ENCODE results near the gene LYPD3. TPM values are rescaled to one million over a fixed set of nuclear protein-coding genes. Genes with fewer than 3 reads are reported as not detected.
A peak's percentile ranks its signal among the peaks of the same experiment; 100 is the strongest.

The LYPD3 gene
- polyA plus RNA-seq, 3 donors, result 0.24 to 22.9 (median 0.48) TPM

- Histone ChIP-seq H3K27ac (ENCODE audit: low read depth in 1 of 2, low read length in 2 of 2) (no peak overlapping the region), H3K36me3 (replicated peaks in 1 of 2; ENCODE audit: control insufficient read depth in 1 of 2, insufficient read depth in 2 of 2, low read length in 2 of 2) (no peaks in the 10 kb centered on the region), H3K4me2 (replicated peaks; ENCODE audit: extremely low read depth, low read length, poor library complexity, severe bottlenecking) (no peak overlapping the region), H3K4me1 (ENCODE audit: control insufficient read depth in 1 of 2, insufficient read depth in 2 of 2, low read length in 2 of 2) (peaks cover 11% of the 10 kb centered on the region in 2 donors), H2AFZ (ENCODE audit: insufficient read depth, low read depth, low read length, poor library complexity, severe bottlenecking) (no peak overlapping the region), H3K9me3 (replicated peaks in 1 of 2; ENCODE audit: control insufficient read depth in 1 of 2, insufficient read depth in 1 of 2, low read length in 2 of 2) (no peaks in the 10 kb centered on the region), H3K9ac (ENCODE audit: insufficient read depth, low read length, poor library complexity, severe bottlenecking) (no peak overlapping the region), H3K4me3 (replicated peaks in 1 of 3; ENCODE audit: low read depth in 2 of 3, low read length in 3 of 3) (no peak overlapping the region), H4K20me1 (ENCODE audit: insufficient read depth, low read length) (no peaks in the 10 kb centered on the region), H3K27me3 (ENCODE audit: control insufficient read depth in 2 of 2, insufficient read depth in 2 of 2, low read length in 2 of 2) (no peaks in the 10 kb centered on the region), H3K79me2 (ENCODE audit: insufficient read depth, low read length) (no peaks in the 10 kb centered on the region)
- Mint-ChIP-seq H3K4me3 (no peak overlapping the region), H3K27ac (no peak overlapping the region), H3K27me3 (ENCODE audit: low read depth in 3 of 3) (peaks cover 0 to 4% (median 3%) of the 10 kb centered on the region in 3 donors), H3K4me1 (peaks cover 16% of the 10 kb centered on the region), H3K36me3 (no peaks in the 10 kb centered on the region), H3K9me3 (no peaks in the 10 kb centered on the region)
- DNase-seq, result no peak
- WGBS (ENCODE audit: insufficient coverage), result 82% methylated on average over 3 of the region's 6 CpGs
- no peak for TF ChIP-seq CTCF (IDR thresholded peaks at IDR 0.05)
- intact Hi-C loops (cut with micrococcal nuclease), result no loop called here
These were observed 44.5 kb downstream of the LYPD3 start for GRCh38 chr19:43420954-43421353.

DNA sequence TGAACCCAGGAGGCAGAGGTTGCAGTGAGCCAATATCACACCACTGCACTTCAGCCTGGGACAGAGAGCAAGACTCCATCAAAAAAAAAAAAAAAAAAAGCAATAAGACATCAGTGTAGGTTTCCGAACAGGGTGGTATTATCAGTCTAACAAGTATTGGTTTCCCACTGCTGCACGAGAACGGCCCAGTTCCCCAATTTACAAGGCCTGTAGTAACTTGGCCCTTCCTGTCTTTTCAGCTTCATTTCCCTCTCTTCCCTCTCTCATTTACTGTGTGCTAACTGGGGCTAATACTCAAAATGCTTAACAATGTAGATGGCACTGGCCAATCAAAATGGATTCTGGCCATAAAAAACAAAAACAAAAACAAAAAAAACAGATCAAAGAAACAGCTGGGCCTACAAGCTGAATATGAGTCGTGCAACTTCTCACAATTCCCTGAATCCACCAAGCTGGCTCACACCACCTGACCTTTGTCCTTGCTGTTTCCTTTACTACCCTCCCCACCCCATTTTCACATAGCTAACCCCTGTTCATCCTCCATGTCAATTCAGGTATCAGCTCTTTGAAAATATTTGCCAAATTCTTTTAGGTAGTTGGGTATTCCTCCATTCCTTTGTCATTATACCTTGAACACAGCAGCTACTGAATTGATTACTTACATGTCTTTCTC lies 48.3 kb downstream of the LYPD3 start:
- Mint-ChIP-seq H3K9me3 (peaks cover 11 to 28% (median 22%) of the 10 kb centered on the region in 7 donors), H3K36me3 (no peaks in the 10 kb centered on the region), H3K4me3 (peak overlapping the region in 1 of 2 donors; percentile 19), H3K4me1 (peaks cover 14% of the 10 kb centered on the region), H3K27ac (peak overlapping the region in 2 of 7 donors; percentile 26 to 75), H3K27me3 (ENCODE audit: low read depth in 3 of 3) (peaks cover 0 to 4% (median 2%) of the 10 kb centered on the region in 3 donors)
- WGBS (ENCODE audit: insufficient coverage), result 38% methylated on average over 3 of the region's 4 CpGs
- Histone ChIP-seq H3K27ac (ENCODE audit: low read depth in 1 of 2, low read length in 2 of 2) (no peak overlapping the region), H3K4me1 (ENCODE audit: control insufficient read depth in 1 of 2, insufficient read depth in 2 of 2, low read length in 2 of 2) (peaks cover 11% of the 10 kb centered on the region in 2 donors), H3K27me3 (ENCODE audit: control insufficient read depth in 2 of 2, insufficient read depth in 2 of 2, low read length in 2 of 2) (no peaks in the 10 kb centered on the region), H2AFZ (ENCODE audit: insufficient read depth, low read depth, low read length, poor library complexity, severe bottlenecking) (peak overlapping the region; percentile 16), H3K9me3 (replicated peaks in 1 of 2; ENCODE audit: control insufficient read depth in 1 of 2, insufficient read depth in 1 of 2, low read length in 2 of 2) (peaks cover 5 to 23% of the 10 kb centered on the region in 2 donors), H4K20me1 (ENCODE audit: insufficient read depth, low read length) (no peaks in the 10 kb centered on the region), H3K36me3 (replicated peaks in 1 of 2; ENCODE audit: control insufficient read depth in 1 of 2, insufficient read depth in 2 of 2, low read length in 2 of 2) (no peaks in the 10 kb centered on the region), H3K9ac (ENCODE audit: insufficient read depth, low read length, poor library complexity, severe bottlenecking) (no peak overlapping the region), H3K79me2 (ENCODE audit: insufficient read depth, low read length) (no peaks in the 10 kb centered on the region), H3K4me2 (replicated peaks; ENCODE audit: extremely low read depth, low read length, poor library complexity, severe bottlenecking) (no peak overlapping the region), H3K4me3 (replicated peaks in 1 of 3; ENCODE audit: low read depth in 2 of 3, low read length in 3 of 3) (no peak overlapping the region)
- TF ChIP-seq CTCF (IDR thresholded peaks at IDR 0.05), result no peak
- no peak for DNase-seq
- intact Hi-C loops (cut with micrococcal nuclease), result no loop called here
